ENCODE results near the gene PATZ1. TPM values are rescaled to one million over a fixed set of nuclear protein-coding genes. Genes with fewer than 3 reads are reported as not detected.

Gene PATZ1
- total and polyA plus RNA-seq, 2 of the 4 experiments (the other 2 are of a cell fraction): 6.5 to 10.5 TPM

DNA sequence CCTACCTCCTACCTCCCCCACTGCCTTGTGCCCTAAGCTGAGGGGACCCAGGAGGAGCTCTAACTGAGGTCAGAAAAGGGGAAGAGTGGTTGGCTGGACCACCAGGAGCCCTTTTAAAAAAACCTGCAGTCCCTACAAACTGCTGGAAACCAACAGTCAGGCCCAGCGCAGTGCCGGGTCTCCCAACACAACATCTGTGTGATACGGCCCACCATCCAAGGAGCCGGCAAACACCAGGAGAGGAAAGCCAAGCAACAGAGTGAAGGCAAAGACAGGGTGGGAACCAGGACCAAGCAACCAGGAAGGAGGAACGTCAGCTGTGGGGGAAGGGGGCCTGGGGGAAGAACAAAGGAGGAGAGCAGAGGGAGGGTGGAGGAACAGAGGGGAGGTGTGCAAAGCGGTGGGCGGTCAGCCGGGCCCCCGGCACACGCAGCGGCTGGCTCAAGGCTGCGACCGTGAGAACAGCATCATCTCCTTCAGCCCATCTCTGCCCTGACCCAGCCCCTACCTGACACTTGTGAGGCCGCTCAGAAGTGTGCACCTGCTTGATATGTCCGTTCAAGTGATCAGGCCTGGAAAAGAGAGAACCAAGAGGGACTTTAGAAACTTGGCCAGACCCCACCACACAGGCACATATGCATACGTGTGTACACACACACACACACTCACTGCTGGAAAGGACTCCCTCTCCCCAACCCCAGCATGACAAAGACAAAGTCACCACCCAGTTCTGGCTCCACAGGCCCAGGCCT is 3.6 kb downstream of the PATZ1 start (continued):
- TF ChIP-seq ELK1 (IDR thresholded peaks at IDR 0.05; ENCODE audit: borderline replicate concordance, low read depth, low read length): no peak

- no peak overlapping the region for H2BK5ac ChIP-seq (ENCODE audit: low read depth, low read length, poor library complexity, severe bottlenecking)
- no CpG with 5 or more reads among the region's 14 CpGs for WGBS, 2 experiments (ENCODE audit: extremely low coverage in 2 of 2, insufficient read length in 1 of 2)
- H2AK5ac ChIP-seq (ENCODE audit: low read depth, low read length): no peak overlapping the region
- no peak overlapping the region for H2BK15ac ChIP-seq (ENCODE audit: low read depth, low read length)
- TF ChIP-seq RFX5 (IDR thresholded peaks at IDR 0.05; ENCODE audit: low read depth, low read length) (no peak), MXI1 (IDR thresholded peaks at IDR 0.05; ENCODE audit: borderline replicate concordance, low read depth, low read length) (no peak), POLR2A (IDR thresholded peaks at IDR 0.05; ENCODE audit: low read depth, low read length) (no peak), MAFK (IDR thresholded peaks at IDR 0.05; ENCODE audit: low read depth, low read length) (no peak), NFE2L2 (IDR thresholded peaks at IDR 0.05; ENCODE audit: low read depth, low read length) (no peak), BHLHE40 (IDR thresholded peaks at IDR 0.05; ENCODE audit: low read depth, low read length) (no peak), ELK1 (IDR thresholded peaks at IDR 0.05; ENCODE audit: borderline replicate concordance, low read depth, low read length) (no peak), FOS (IDR thresholded peaks at IDR 0.05; ENCODE audit: low read depth, low read length) (no peak), MAZ (IDR thresholded peaks at IDR 0.05; ENCODE audit: borderline replicate concordance, low read depth, low read length) (no peak)
- no peak overlapping the region for H2BK20ac ChIP-seq (ENCODE audit: low read depth, low read length)
- no peak overlapping the region for H3K27ac ChIP-seq (ENCODE audit: insufficient read depth, low read length)
- dilution Hi-C loops (cut with HindIII; ENCODE audit: low sequenced_read_pairs, unreplicated experiment): no loop called here
- H3K9ac ChIP-seq (ENCODE audit: low read depth, low read length): no peak overlapping the region
- no peak overlapping the region for H3K4me2 ChIP-seq (ENCODE audit: low read depth, low read length)
- peaks cover 69% of the 10 kb centered on the region for H4K20me1 ChIP-seq (ENCODE audit: insufficient read depth, low read length)
- H2BK120ac ChIP-seq (ENCODE audit: low read depth, low read length): no peak overlapping the region
- H3K27me3 ChIP-seq (ENCODE audit: control insufficient read depth, insufficient read depth, low read length): no peaks in the 10 kb centered on the region
- no peak overlapping the region for H3K56ac ChIP-seq (ENCODE audit: extremely low read depth, insufficient read depth, low read length)
- POLR2A ChIA-PET (ENCODE audit: unreplicated experiment): no interaction called here
- no peaks in the 10 kb centered on the region for H3K9me3 ChIP-seq (ENCODE audit: control insufficient read depth, insufficient read depth, low read length)
- no peak overlapping the region for H2AFZ ChIP-seq (replicated peaks; ENCODE audit: low read length, poor library complexity)
- no peak for DNase-seq
- in situ Hi-C loops (cut with MboI; ENCODE audit: low sequenced_read_pairs): loop anchor here (10.0 kb wide), 1 partner anchor 57 kb away; no protein-coding TSS in a partner anchor
- intact Hi-C loops (cut with micrococcal nuclease): no loop called here
- BruUV-seq (replicated peaks): no TSS peak
- H4K91ac ChIP-seq (ENCODE audit: insufficient read depth, low read depth, low read length): no peak overlapping the region
- H3K36me3 ChIP-seq (ENCODE audit: control insufficient read depth, insufficient read depth, low read length): peaks cover 53% of the 10 kb centered on the region
- H4K5ac ChIP-seq (ENCODE audit: low read depth, low read length): no peak overlapping the region
- no peak for ATAC-seq (ENCODE audit: low read depth)
- no peak overlapping the region for H3K4ac ChIP-seq (ENCODE audit: low read depth, low read length)
- no peak overlapping the region for H4K8ac ChIP-seq (ENCODE audit: low read depth in 2 of 2, low read length in 2 of 2)
- H3K18ac ChIP-seq (ENCODE audit: low read depth, low read length): no peak overlapping the region
- H3K9me1 ChIP-seq (ENCODE audit: insufficient read depth, low read length): peaks cover 32% of the 10 kb centered on the region
- H3K4me3 ChIP-seq (ENCODE audit: insufficient read depth, low read depth, low read length): no peak overlapping the region
- no peak overlapping the region for H3K23ac ChIP-seq (ENCODE audit: low read depth, low read length)
- H3K79me1 ChIP-seq (ENCODE audit: low read depth in 1 of 2, low read length in 2 of 2): peaks cover 27 to 89% of the 10 kb centered on the region in 2 experiments
- peaks cover 33% of the 10 kb centered on the region for H3K4me1 ChIP-seq (ENCODE audit: control insufficient read depth, insufficient read depth, low read length)
- CTCF ChIA-PET: no interaction called here
- no peak overlapping the region for H2AK9ac ChIP-seq (replicated peaks; ENCODE audit: low read depth, low read length, poor library complexity)
- H3K14ac ChIP-seq (replicated peaks; ENCODE audit: low read depth, low read length): no peak overlapping the region
Measured at GRCh38 chr22:31341386-31342088, 4.6 kb downstream of the PATZ1 start.

All from IMR-90 (cell line).